Activated effector memory CD4-positive, alpha-beta T cell treated with Interleukin-2 at 50 U/mL for 16 hours (primary cell): Measurements from ENCODE around the gene LYZL4.

Source experiments
- DNase-seq: peaks from one replicate; pipeline ENCODE4 v3.0.0-alpha.2; 2020

Gene LYZL4, protein sequence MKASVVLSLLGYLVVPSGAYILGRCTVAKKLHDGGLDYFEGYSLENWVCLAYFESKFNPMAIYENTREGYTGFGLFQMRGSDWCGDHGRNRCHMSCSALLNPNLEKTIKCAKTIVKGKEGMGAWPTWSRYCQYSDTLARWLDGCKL

DNA sequence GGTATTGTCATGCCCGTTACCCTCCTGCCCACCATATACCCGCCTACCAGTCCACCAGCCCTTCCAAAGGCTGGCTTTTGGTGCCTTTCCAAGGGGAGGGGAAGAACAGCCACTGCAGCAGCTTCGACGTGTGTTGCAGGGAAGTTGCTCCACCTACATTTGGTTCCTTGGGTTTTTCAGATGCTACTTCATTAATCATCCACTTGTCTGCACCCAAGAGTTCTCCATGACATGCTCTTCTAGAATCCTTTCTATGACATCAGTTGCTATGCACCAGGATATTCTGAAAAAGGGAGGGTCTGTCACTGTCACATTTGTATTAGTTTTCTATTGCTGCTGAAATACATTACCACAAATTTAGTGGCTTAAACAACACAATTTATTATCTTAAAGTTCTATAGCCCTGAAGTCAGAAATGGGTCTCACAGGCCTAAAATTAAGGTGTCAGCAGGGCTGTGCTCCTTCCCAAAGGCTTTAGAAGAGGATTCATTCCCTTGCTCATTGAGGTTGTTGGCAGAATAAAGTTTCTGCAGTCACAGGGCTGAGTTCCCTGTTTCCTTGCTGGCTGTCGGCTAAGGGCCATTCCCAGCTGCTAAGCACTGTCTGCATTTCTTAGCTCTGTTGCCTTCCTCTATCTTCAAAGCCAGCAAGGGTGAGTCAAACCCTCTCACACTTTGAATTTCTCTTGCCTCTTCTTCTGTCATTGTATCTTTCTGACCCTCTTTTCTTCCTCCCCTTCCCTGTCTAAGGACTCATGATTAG is at the start of gene LYZL4:
Gene LYZL4, minus strand, starts transcription at position 241 of the 762 bp plus-strand sequence. CDS start 3,359 bp downstream, outside the sequence.
- DNase-seq, result no peak

DNA sequence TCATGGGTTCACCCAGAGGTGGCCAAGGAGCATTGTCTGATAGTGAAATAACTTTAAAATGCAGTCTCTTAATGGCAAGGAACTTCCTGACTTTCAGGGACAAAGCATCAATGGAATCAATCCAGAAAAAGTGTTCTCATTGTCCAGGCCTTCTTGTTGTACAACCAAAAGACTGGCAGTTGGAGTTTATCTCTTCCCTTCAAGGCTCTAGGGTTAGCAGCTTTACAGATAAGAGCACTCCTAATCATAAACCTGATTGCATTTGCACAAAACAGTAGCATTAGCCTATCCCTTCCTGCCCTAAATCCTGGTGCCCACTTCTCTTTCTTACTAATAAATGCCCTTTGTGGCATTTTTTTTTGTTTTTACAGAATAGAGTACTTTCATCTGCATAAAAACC is 48.7 kb upstream of the LYZL4 start:
- no peak for DNase-seq

DNA sequence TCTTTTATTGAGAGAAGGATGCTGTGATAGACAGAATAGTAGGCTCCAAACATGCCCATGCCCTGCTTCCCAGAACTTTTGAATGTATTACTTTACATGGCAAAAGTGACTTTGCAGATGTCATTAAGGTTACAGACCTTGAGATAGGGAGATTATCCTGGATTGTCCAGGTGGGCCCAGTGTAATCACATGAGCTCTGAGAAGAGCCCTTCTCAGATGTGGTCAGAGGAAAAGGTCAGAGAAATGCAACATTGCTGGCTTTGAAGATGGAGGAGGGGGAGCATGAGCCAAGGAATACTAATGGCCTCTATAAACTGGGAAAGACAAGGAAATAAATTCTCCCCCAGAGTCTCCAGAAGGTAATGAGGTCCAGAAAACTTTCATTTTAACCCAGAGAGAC is 45.8 kb upstream of the LYZL4 start:
- DNase-seq, result no peak

- DNase-seq, result no peak
Observed at GRCh38 chr3:42451546-42452230, 41.3 kb upstream of the LYZL4 start.

- DNase-seq, result no peak
Observed at GRCh38 chr3:42451116-42451515, 40.7 kb upstream of the LYZL4 start.

DNA sequence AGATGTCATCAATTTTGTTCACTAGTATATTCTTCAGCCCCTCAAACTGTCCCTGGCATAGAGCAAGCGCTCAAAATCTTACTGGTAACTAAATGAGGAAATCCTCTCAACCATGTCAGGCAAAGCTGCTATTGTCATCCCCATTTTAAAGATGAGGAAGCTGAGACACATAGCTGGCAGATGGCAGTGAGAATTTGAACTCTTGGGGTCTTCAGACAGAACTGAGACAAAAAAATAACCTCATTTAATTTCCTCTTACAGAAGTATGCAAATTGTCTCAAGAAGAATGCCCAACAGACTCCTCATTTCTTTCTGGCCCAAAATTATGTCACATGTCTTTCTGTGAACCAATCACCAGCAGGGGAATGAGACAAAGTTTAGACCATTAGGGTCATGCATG is 40.2 kb upstream of the LYZL4 start:
- no peak for DNase-seq

DNA sequence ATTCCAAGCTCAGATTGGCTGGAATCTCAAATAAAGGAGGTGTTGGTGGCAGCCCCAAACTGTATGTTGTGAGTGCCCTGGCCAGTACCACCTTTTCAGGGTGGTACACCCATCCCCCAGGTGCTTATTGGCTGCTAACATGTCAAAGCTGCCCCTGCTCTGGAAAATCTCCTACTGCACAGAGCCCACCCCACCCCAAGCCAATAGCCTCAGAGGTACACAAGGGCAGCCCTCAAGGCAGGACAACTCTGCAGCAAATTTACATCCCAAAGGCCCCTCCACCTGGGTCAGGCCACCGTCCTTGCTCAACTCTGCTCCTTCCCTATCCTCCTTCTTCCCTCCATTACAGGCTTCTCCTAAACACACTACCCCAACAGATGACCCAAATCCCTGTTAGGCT is 37.1 kb upstream of the LYZL4 start:
- no peak for DNase-seq

DNA sequence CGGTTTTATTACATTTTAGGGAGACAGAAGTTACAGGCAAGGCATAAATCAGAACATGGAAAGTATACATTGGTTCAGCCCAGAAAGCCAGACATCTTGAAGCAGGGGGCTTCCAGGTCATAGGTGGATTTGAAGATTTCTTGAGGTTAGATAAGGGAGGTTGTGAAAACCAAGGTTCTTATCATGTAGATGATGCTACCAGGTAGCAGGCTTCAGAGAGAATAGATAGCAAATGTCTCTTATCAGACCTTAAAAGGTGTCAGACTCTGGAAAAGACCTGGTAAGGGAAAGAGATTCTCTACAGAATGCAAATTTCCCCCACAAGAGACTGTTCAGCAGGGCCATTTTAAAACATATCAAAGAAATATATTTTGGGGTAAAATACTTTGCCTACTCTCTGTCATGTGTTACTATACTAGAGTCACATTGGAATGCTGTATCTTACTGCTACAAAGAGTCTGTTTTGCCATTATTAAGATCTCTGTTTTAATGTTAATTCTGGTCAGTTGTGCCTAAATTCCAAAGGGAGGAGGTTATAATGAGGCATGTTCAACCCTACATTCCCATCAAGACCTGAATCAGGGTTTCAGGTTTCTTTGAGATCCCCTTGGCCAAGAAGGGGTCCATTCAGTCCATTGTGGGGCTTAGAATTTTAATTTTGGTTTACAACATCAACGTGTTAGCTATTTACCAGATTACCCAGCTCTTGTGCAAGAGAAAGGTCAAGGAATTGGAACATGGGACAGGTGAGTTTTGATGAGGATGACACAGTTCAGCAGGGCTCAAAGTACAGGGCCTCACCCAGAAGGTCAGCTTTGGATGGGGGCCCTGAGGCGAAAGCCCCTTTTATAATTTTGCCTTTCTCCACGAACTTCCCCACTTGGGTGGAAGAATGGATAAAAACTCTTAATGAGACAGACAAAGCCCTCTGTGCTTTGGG is 36.0 kb upstream of the LYZL4 start:
- no peak for DNase-seq

DNA sequence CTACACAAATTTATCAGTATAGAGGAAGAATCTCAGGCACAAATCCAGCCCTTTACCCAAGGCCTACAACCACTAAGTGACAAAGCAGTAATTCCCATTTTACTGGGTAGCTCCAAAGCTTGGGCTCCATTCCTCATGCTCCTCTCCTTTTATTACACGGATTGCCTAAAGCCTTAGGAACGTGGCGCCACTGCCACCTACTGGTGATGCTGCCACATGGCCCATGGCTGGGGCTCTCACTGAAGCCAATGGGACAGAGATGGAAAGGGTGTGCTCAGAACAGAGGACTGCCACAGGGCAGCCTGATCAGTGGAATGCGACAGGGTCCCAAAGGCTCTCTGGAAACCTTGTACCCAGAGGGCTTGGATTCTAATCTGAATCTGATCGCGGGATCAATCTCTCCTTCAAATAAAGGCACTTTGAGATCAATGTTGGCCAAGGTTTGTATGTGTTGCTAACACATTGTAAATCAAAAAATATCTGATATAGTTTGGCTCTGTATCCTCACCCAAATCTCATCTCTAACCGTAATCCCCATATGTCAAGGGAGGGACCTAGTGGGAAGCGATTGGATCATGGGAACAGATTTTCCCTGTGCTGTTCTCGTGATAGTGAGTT is 33.5 kb upstream of the LYZL4 start:
- DNase-seq, result peak; percentile 54

DNA sequence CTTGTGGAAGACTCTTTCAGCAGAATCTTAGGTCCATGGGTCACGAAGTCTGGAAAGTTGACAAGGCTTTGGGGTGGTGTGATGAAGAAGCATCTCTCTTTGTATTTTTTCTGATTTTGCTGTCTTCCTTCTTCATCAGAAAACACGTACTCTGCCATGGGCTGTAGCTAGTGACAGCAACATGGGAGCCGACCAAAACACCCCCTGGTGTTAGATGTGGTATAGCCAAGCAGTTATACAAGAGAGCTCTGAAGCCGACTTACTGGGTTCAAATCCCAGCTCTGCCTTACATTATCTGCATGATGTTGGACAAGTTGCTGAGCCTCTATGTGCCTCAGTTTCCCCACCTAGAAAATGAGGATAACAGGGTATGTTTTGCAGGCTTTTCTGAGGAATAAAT is 32.9 kb upstream of the LYZL4 start:
- no peak for DNase-seq

- DNase-seq, result no peak
Observed at GRCh38 chr3:42442640-42443039, 32.2 kb upstream of the LYZL4 start.

DNA sequence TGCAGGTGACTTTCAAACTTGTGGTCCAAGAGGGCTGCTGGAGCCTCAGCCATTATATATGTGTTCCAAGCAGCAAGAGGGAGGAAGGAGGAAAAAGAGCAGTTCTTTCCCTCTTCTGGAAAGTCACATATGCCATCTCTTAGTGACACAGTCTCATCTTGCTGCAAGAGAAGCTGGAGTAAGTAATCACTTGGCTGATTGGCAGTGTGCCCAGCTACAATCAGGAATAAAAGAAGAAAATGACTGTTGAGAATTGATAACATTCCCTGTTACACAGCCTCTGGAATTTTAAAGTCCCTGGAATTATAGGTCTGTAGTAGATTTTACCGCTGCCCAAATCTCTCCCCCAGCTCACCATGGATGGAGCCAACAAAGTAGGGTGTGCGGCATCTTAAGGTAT is 31.4 kb upstream of the LYZL4 start:
- DNase-seq, result no peak

- no peak for DNase-seq
Observed at GRCh38 chr3:42440924-42441323, 30.5 kb upstream of the LYZL4 start.

GRCh38 chr3:42439261-42440115 is 29.1 kb upstream of the LYZL4 start:
- no peak for DNase-seq

- DNase-seq, result no peak
Observed at GRCh38 chr3:42438758-42439157, 28.3 kb upstream of the LYZL4 start.

- DNase-seq, result no peak
Observed at GRCh38 chr3:42438193-42438592, 27.8 kb upstream of the LYZL4 start.

- no peak for DNase-seq
Observed at GRCh38 chr3:42434777-42435380, 24.5 kb upstream of the LYZL4 start.

DNA sequence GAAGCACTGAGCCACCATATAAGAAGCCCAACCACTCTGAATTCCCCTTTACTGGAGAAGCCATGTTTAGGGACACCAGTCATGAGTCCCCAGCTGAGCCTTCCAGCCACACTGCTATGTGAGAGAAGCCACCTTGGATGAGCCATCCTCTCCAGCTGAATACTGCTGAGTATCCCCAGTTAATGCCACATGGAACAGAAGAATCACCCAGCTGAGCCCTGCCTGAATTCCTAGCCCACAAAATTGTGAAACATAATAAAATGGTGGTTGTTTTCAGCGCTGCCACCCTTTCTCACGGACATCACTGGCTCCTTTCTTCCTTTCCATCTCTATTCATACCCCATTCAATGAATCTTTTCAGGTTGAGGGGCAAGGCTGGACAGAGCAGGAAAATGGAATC is 22.1 kb upstream of the LYZL4 start:
- no peak for DNase-seq

- no peak for DNase-seq
Observed at GRCh38 chr3:42430781-42431532, 20.5 kb upstream of the LYZL4 start.

GRCh38 chr3:42428830-42429229 is 18.4 kb upstream of the LYZL4 start:
- no peak for DNase-seq
